ENCODE results near the gene SPOCK1.

Gene SPOCK1

DNA sequence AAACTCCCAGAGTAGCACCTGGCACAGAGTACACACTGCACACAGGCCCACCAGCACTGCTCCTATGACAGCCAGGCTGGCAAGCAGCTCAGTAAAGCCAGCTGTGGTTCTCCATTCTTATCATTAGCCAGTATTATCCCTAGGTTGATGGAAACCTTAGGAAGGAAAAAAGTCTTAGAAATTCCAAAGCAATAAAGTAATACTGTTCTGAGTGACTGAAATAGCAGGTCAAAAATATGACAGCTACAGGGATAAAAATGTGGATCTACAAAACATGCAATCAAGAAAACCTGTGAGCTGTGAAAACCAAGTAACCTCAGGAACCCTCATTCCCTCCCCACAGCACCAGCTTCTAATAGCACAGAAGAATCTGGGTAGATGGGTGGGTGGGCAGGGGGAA lies 403.5 kb downstream of the SPOCK1 start:
- Histone ChIP-seq H2BK15ac (ENCODE audit: low read depth, poor library complexity, severe bottlenecking) (no peak overlapping the region), H3K23ac (ENCODE audit: low read length in 2 of 2) (no peak overlapping the region), H3K27me3 (ENCODE audit: control insufficient read depth in 1 of 2, insufficient read depth in 1 of 2, low read length in 2 of 2) (no peaks in the 10 kb centered on the region), H2BK5ac (ENCODE audit: low read depth, low read length, poor library complexity, severe bottlenecking) (no peak overlapping the region), H2BK12ac (ENCODE audit: low read length in 2 of 2) (no peak overlapping the region), H4K8ac (ENCODE audit: low read length) (no peak overlapping the region), H3K14ac (ENCODE audit: low read length in 2 of 2) (no peak overlapping the region), H3K9me3 (ENCODE audit: control insufficient read depth, low read length) (no peaks in the 10 kb centered on the region), H3K4me1 (ENCODE audit: control insufficient read depth, insufficient read depth, low read depth, low read length) (no peaks in the 10 kb centered on the region), H4K91ac (ENCODE audit: low read length) (no peak overlapping the region), H2AFZ (ENCODE audit: low read depth, low read length) (no peak overlapping the region), H3K79me1 (replicated peaks; ENCODE audit: low read length, poor library complexity, severe bottlenecking) (no peaks in the 10 kb centered on the region), H3K9ac (ENCODE audit: low read length) (no peak overlapping the region), H3K36me3 (ENCODE audit: control insufficient read depth in 1 of 2, insufficient read depth in 2 of 2, low read depth in 1 of 2, low read length in 2 of 2) (no peaks in the 10 kb centered on the region), H3K4me2 (ENCODE audit: low read length, poor library complexity, severe bottlenecking) (no peak overlapping the region), H3K4ac (ENCODE audit: low read depth in 1 of 2, low read length in 2 of 2) (no peak overlapping the region), H2AK5ac (ENCODE audit: low read length, severe bottlenecking) (no peak overlapping the region), H3K27ac (ENCODE audit: low read length, poor library complexity, severe bottlenecking) (no peak overlapping the region), H3K18ac (ENCODE audit: low read depth in 1 of 2, low read length in 2 of 2) (no peak overlapping the region), H2BK120ac (ENCODE audit: low read depth, low read length) (no peak overlapping the region), H3K4me3 (ENCODE audit: insufficient read depth in 1 of 2, low read depth in 1 of 2, low read length in 2 of 2) (no peak overlapping the region)
- DNase-seq = no peak

GRCh38 chr5:137092831-137093230 lies 406.3 kb downstream of the SPOCK1 start:
- no peak overlapping the region for H2BK5ac ChIP-seq (ENCODE audit: low read depth, low read length, poor library complexity, severe bottlenecking)
- no peak overlapping the region for H2BK120ac ChIP-seq (ENCODE audit: low read depth, low read length)
- H3K9ac ChIP-seq (ENCODE audit: low read length) = no peak overlapping the region
- no peak overlapping the region for H3K18ac ChIP-seq (ENCODE audit: low read depth in 1 of 2, low read length in 2 of 2)
- H3K9me3 ChIP-seq (ENCODE audit: control insufficient read depth, low read length) = no peaks in the 10 kb centered on the region
- no peak overlapping the region for H3K14ac ChIP-seq (ENCODE audit: low read length in 2 of 2)
- no peak for DNase-seq
- no peak overlapping the region for H3K4ac ChIP-seq (ENCODE audit: low read depth in 1 of 2, low read length in 2 of 2)
- no peak overlapping the region for H3K4me2 ChIP-seq (ENCODE audit: low read length, poor library complexity, severe bottlenecking)
- H2BK15ac ChIP-seq (ENCODE audit: low read depth, poor library complexity, severe bottlenecking) = no peak overlapping the region
- no peak overlapping the region for H4K91ac ChIP-seq (ENCODE audit: low read length)
- WGBS = 92% methylated on average over 3 of the region's 3 CpGs
- H3K27me3 ChIP-seq (ENCODE audit: control insufficient read depth in 1 of 2, insufficient read depth in 1 of 2, low read length in 2 of 2) = no peaks in the 10 kb centered on the region
- no peak overlapping the region for H3K27ac ChIP-seq (ENCODE audit: low read length, poor library complexity, severe bottlenecking)
- no peak overlapping the region for H2AK5ac ChIP-seq (ENCODE audit: low read length, severe bottlenecking)
- H4K8ac ChIP-seq (ENCODE audit: low read length) = no peak overlapping the region
- H2AFZ ChIP-seq (ENCODE audit: low read depth, low read length) = no peak overlapping the region
- H3K4me3 ChIP-seq (ENCODE audit: insufficient read depth in 1 of 2, low read depth in 1 of 2, low read length in 2 of 2) = no peak overlapping the region
- H3K4me1 ChIP-seq (ENCODE audit: control insufficient read depth, insufficient read depth, low read depth, low read length) = no peaks in the 10 kb centered on the region
- no peaks in the 10 kb centered on the region for H3K79me1 ChIP-seq (replicated peaks; ENCODE audit: low read length, poor library complexity, severe bottlenecking)
- no peak overlapping the region for H2BK12ac ChIP-seq (ENCODE audit: low read length in 2 of 2)
- no peak overlapping the region for H3K23ac ChIP-seq (ENCODE audit: low read length in 2 of 2)
- no peaks in the 10 kb centered on the region for H3K36me3 ChIP-seq (ENCODE audit: control insufficient read depth in 1 of 2, insufficient read depth in 2 of 2, low read depth in 1 of 2, low read length in 2 of 2)

GRCh38 chr5:137091472-137091871 lies 407.7 kb downstream of the SPOCK1 start:
- H3K4me1 ChIP-seq (ENCODE audit: control insufficient read depth, insufficient read depth, low read depth, low read length) = no peaks in the 10 kb centered on the region
- no peak overlapping the region for H3K9ac ChIP-seq (ENCODE audit: low read length)
- H2BK120ac ChIP-seq (ENCODE audit: low read depth, low read length) = no peak overlapping the region
- no peak overlapping the region for H2BK12ac ChIP-seq (ENCODE audit: low read length in 2 of 2)
- H2BK15ac ChIP-seq (ENCODE audit: low read depth, poor library complexity, severe bottlenecking) = no peak overlapping the region
- no peak for DNase-seq
- no peak overlapping the region for H3K4me2 ChIP-seq (ENCODE audit: low read length, poor library complexity, severe bottlenecking)
- no peak overlapping the region for H3K4ac ChIP-seq (ENCODE audit: low read depth in 1 of 2, low read length in 2 of 2)
- no peak overlapping the region for H3K23ac ChIP-seq (ENCODE audit: low read length in 2 of 2)
- no peak overlapping the region for H2AK5ac ChIP-seq (ENCODE audit: low read length, severe bottlenecking)
- no peak overlapping the region for H2BK5ac ChIP-seq (ENCODE audit: low read depth, low read length, poor library complexity, severe bottlenecking)
- H2AFZ ChIP-seq (ENCODE audit: low read depth, low read length) = no peak overlapping the region
- H3K27ac ChIP-seq (ENCODE audit: low read length, poor library complexity, severe bottlenecking) = no peak overlapping the region
- WGBS = 29% methylated on average over 1 of the region's 1 CpG
- H3K27me3 ChIP-seq (ENCODE audit: control insufficient read depth in 1 of 2, insufficient read depth in 1 of 2, low read length in 2 of 2) = no peaks in the 10 kb centered on the region
- H3K14ac ChIP-seq (ENCODE audit: low read length in 2 of 2) = no peak overlapping the region
- no peak overlapping the region for H4K8ac ChIP-seq (ENCODE audit: low read length)
- H3K18ac ChIP-seq (ENCODE audit: low read depth in 1 of 2, low read length in 2 of 2) = no peak overlapping the region
- no peaks in the 10 kb centered on the region for H3K9me3 ChIP-seq (ENCODE audit: control insufficient read depth, low read length)
- H3K4me3 ChIP-seq (ENCODE audit: insufficient read depth in 1 of 2, low read depth in 1 of 2, low read length in 2 of 2) = no peak overlapping the region
- no peaks in the 10 kb centered on the region for H3K79me1 ChIP-seq (replicated peaks; ENCODE audit: low read length, poor library complexity, severe bottlenecking)
- H3K36me3 ChIP-seq (ENCODE audit: control insufficient read depth in 1 of 2, insufficient read depth in 2 of 2, low read depth in 1 of 2, low read length in 2 of 2) = no peaks in the 10 kb centered on the region
- H4K91ac ChIP-seq (ENCODE audit: low read length) = no peak overlapping the region

DNA sequence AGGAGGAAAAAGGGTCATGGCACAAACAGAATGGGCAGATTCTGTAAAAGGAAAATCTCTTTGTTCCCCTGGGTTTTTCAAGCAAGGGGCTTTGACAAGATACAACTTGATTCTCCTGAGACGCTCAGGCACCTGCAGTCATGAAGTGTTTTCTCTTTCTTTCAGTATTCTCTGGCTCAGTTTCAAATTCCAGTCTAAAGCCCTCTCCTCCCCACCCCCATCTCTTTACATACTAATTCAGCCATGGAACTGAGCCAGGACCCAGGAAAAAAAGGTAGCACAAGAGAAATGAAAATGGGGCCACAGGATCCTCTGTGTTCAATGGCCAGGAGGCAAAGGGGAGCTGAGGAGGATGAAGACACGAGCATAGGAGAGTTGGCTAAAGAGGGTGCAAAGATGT lies 408.4 kb downstream of the SPOCK1 start:
- 54% methylated on average over 2 of the region's 2 CpGs for WGBS
- Histone ChIP-seq H3K4me1 (ENCODE audit: control insufficient read depth, insufficient read depth, low read depth, low read length) (no peaks in the 10 kb centered on the region), H3K9ac (ENCODE audit: low read length) (no peak overlapping the region), H2AK5ac (ENCODE audit: low read length, severe bottlenecking) (no peak overlapping the region), H4K91ac (ENCODE audit: low read length) (no peak overlapping the region), H3K14ac (ENCODE audit: low read length in 2 of 2) (no peak overlapping the region), H3K9me3 (ENCODE audit: control insufficient read depth, low read length) (no peaks in the 10 kb centered on the region), H3K36me3 (ENCODE audit: control insufficient read depth in 1 of 2, insufficient read depth in 2 of 2, low read depth in 1 of 2, low read length in 2 of 2) (no peaks in the 10 kb centered on the region), H3K4me3 (ENCODE audit: insufficient read depth in 1 of 2, low read depth in 1 of 2, low read length in 2 of 2) (no peak overlapping the region), H2BK12ac (ENCODE audit: low read length in 2 of 2) (no peak overlapping the region), H2AFZ (ENCODE audit: low read depth, low read length) (no peak overlapping the region), H3K18ac (ENCODE audit: low read depth in 1 of 2, low read length in 2 of 2) (no peak overlapping the region), H2BK5ac (ENCODE audit: low read depth, low read length, poor library complexity, severe bottlenecking) (no peak overlapping the region), H3K4ac (ENCODE audit: low read depth in 1 of 2, low read length in 2 of 2) (no peak overlapping the region), H3K79me1 (replicated peaks; ENCODE audit: low read length, poor library complexity, severe bottlenecking) (no peaks in the 10 kb centered on the region), H3K23ac (ENCODE audit: low read length in 2 of 2) (no peak overlapping the region), H3K4me2 (ENCODE audit: low read length, poor library complexity, severe bottlenecking) (no peak overlapping the region), H2BK15ac (ENCODE audit: low read depth, poor library complexity, severe bottlenecking) (no peak overlapping the region), H3K27ac (ENCODE audit: low read length, poor library complexity, severe bottlenecking) (no peak overlapping the region), H3K27me3 (ENCODE audit: control insufficient read depth in 1 of 2, insufficient read depth in 1 of 2, low read length in 2 of 2) (no peaks in the 10 kb centered on the region), H2BK120ac (ENCODE audit: low read depth, low read length) (no peak overlapping the region), H4K8ac (ENCODE audit: low read length) (no peak overlapping the region)
- no peak for DNase-seq
